ENCODE data around the gene GRHL1.

GRHL1 gene

GRCh38 chr2:10041711-10042110 is 90.2 kb downstream of the GRHL1 start:
- DNase-seq (ENCODE audit: low read depth, low spot score): no peak

GRCh38 chr2:10042301-10043161 is 91.0 kb downstream of the GRHL1 start:
- DNase-seq (ENCODE audit: low read depth, low spot score): peak; percentile 60

GRCh38 chr2:10043256-10043905 is 91.9 kb downstream of the GRHL1 start, which contains the start of gene KLF11:
TSS of gene KLF11 (plus strand) at chr2:10043550. CDS start at chr2:10043717, 167 bp downstream.
- DNase-seq (ENCODE audit: low read depth, low spot score): peak; percentile 96

- DNase-seq (ENCODE audit: low read depth, low spot score): peak; percentile 96
Measured at GRCh38 chr2:10043906-10044601, 92.6 kb downstream of the GRHL1 start.

- no peak for DNase-seq (ENCODE audit: low read depth, low spot score)
Measured at GRCh38 chr2:10045561-10046355, 94.3 kb downstream of the GRHL1 start.

GRCh38 chr2:10046931-10047330 is 95.4 kb downstream of the GRHL1 start:
- DNase-seq (ENCODE audit: low read depth, low spot score): no peak

GRCh38 chr2:10047616-10048500 is 96.4 kb downstream of the GRHL1 start:
- DNase-seq (ENCODE audit: low read depth, low spot score): no peak

GRCh38 chr2:10048501-10049171 is 97.1 kb downstream of the GRHL1 start:
- DNase-seq (ENCODE audit: low read depth, low spot score): peak; percentile 66

Data from astrocyte of the hippocampus (primary cell).